GM19452 (cell line): Measurements from ENCODE around the gene ZKSCAN3.
"Not testable (repeated sequence)": the region's sequence is repeated elsewhere in the genome, so short reads cannot be mapped to it uniquely, and the experiment has no call there.

Experiments used
- ATAC-seq: cut with Tn5 transposase; IDR thresholded peaks from one replicate; pipeline ENCODE4 v1.9.1; 2021; ENCODE audit not compliant: unreplicated experiment

Gene ZKSCAN3

GRCh38 chr6:28340310-28341095 lies 9.2 kb upstream of the ZKSCAN3 start:
- no peak for ATAC-seq

- ATAC-seq: no peak
These were observed 5.7 kb upstream of the ZKSCAN3 start for GRCh38 chr6:28343898-28344677.

GRCh38 chr6:28345201-28345600 lies 4.5 kb upstream of the ZKSCAN3 start:
- ATAC-seq: no peak

- no peak for ATAC-seq
These were observed 2.6 kb upstream of the ZKSCAN3 start for GRCh38 chr6:28347119-28347518.

GRCh38 chr6:28349344-28349891 lies 329 bp upstream of the ZKSCAN3 start:
- ATAC-seq: peak; percentile 23

- no peak for ATAC-seq
These were observed 1.3 kb downstream of the ZKSCAN3 start for GRCh38 chr6:28351087-28351486.

- ATAC-seq: no peak
These were observed 1.8 kb downstream of the ZKSCAN3 start for GRCh38 chr6:28351493-28351925.

- no peak for ATAC-seq
These were observed 3.6 kb downstream of the ZKSCAN3 start for GRCh38 chr6:28353356-28353755.

GRCh38 chr6:28353981-28354676 lies 4.4 kb downstream of the ZKSCAN3 start:
- ATAC-seq: no peak

- no peak for ATAC-seq
These were observed 5.2 kb downstream of the ZKSCAN3 start for GRCh38 chr6:28354688-28355554.

GRCh38 chr6:28355743-28356665 lies 6.3 kb downstream of the ZKSCAN3 start:
- ATAC-seq: no peak

GRCh38 chr6:28356666-28357020 lies 6.9 kb downstream of the ZKSCAN3 start:
- no peak for ATAC-seq

- no peak for ATAC-seq
These were observed 7.3 kb downstream of the ZKSCAN3 start for GRCh38 chr6:28357036-28357435.

GRCh38 chr6:28359562-28359961 lies 9.8 kb downstream of the ZKSCAN3 start:
- not testable (repeated sequence) for ATAC-seq

GRCh38 chr6:28360961-28361360 lies 11.2 kb downstream of the ZKSCAN3 start:
- ATAC-seq: no peak

- ATAC-seq: not testable (repeated sequence)
These were observed 15.8 kb downstream of the ZKSCAN3 start for GRCh38 chr6:28365590-28365989.

GRCh38 chr6:28368522-28368921 lies 18.8 kb downstream of the ZKSCAN3 start:
- no peak for ATAC-seq

- no peak for ATAC-seq
These were observed 19.7 kb downstream of the ZKSCAN3 start for GRCh38 chr6:28369463-28369862.

- ATAC-seq: no peak
These were observed 20.7 kb downstream of the ZKSCAN3 start for GRCh38 chr6:28370440-28370839.
